ENCODE results near the gene TNC. TPM values are rescaled to one million over a fixed set of nuclear protein-coding genes. Genes with fewer than 3 reads are reported as not detected.

TNC gene
- total RNA-seq, 6 experiments from 2014 or later = 1.7 to 9.3 (median 4.0) TPM

DNA sequence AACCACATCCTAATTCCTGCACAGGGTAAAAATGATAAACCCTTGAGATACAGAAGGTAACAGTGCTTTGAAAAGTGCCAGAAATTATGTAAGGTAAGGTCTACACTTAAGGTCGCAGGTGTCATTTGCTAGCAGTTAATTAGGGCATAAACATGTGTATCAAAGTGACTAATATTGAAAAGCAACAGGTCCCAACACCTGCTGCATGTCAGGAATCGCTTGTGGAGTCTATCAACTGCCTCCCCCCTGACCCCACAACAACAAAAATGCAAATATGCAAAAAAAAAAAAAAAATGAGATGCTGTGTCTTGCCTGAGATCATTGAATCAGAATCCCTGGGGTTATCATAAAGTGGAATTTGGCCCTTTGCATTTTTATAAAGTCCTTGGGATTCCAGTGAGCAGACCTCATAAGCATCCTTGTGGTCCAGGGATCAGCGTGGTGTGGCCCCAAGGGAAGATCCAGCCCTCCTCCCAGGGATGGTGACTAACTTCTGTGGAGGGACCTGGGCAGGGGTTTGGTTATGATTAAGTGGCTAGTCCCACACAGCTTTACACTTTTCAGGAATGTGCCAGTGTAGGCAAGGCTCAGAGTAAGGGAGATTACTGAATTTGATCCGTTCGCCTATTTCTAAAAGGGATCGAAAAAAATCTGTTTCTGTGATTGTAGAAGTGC lies 95.1 kb downstream of the TNC start:
- DNase-seq = no peak
- no peak for TF ChIP-seq POLR2A (IDR thresholded peaks at IDR 0.05)
- TF ChIP-seq, protein P1, sequence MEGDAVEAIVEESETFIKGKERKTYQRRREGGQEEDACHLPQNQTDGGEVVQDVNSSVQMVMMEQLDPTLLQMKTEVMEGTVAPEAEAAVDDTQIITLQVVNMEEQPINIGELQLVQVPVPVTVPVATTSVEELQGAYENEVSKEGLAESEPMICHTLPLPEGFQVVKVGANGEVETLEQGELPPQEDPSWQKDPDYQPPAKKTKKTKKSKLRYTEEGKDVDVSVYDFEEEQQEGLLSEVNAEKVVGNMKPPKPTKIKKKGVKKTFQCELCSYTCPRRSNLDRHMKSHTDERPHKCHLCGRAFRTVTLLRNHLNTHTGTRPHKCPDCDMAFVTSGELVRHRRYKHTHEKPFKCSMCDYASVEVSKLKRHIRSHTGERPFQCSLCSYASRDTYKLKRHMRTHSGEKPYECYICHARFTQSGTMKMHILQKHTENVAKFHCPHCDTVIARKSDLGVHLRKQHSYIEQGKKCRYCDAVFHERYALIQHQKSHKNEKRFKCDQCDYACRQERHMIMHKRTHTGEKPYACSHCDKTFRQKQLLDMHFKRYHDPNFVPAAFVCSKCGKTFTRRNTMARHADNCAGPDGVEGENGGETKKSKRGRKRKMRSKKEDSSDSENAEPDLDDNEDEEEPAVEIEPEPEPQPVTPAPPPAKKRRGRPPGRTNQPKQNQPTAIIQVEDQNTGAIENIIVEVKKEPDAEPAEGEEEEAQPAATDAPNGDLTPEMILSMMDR (IDR thresholded peaks at IDR 0.05) = no peak
- 81% methylated on average over 6 of the region's 6 CpGs for WGBS (ENCODE audit: insufficient coverage, low coverage, low lambda C conversion rate, missing lambda C conversion rate)
- H3K27ac ChIP-seq = no peak overlapping the region
- no peak for ATAC-seq
- H3K9me3 ChIP-seq = no peaks in the 10 kb centered on the region
- no peaks in the 10 kb centered on the region for H3K36me3 ChIP-seq
- H3K4me1 ChIP-seq = no peaks in the 10 kb centered on the region
- no peaks in the 10 kb centered on the region for H3K27me3 ChIP-seq
- H3K4me3 ChIP-seq = no peak overlapping the region
- intact Hi-C loops (cut with DNase I) = no loop called here

DNA sequence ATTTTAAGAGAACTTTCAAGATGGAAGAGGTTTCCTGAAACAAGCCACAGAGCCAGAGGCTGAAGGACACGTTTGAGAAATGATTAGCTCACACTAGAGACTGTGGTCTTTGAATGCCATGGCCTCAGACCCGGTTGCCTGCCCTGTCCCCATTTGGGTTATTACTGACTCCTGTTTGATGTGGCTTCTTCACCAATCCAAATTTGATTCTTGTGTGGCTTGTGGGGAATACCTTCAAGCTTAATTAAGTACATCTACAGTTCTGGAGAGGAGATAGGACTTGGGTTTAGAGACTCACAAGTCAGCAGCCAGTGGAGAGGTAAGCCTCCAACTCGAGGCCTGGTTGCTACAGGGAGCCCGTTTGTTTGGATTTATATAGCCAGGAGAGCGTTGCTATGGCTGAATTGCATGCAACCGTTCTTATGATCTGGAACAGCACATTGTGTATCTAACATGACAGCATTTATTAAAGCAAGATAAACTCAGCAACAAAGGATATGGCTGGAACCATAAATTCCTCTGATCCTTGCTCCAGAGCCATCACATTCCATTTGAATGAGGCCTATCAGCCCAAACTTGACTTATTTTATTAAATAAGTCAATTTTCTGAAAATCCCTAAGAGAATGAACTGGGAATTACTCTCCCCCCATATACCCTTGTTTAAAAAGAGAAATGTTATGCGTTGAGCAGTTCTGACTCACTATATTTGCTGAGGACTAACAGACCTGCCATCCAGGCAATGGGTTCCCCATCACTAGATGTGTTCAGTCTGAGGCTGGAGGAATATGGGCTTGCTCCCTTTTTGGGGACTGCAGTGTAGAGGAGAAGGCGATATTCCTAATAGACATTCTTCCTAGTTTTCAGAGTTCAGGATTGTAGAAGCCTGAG lies 99.2 kb downstream of the TNC start:
- Histone ChIP-seq H3K27me3 (no peaks in the 10 kb centered on the region), H3K36me3 (no peaks in the 10 kb centered on the region), H3K9me3 (no peaks in the 10 kb centered on the region), H3K4me1 (no peaks in the 10 kb centered on the region), H3K27ac (no peak overlapping the region), H3K4me3 (no peak overlapping the region)
- ATAC-seq = no peak
- DNase-seq = no peak
- no peak for TF ChIP-seq POLR2A (IDR thresholded peaks at IDR 0.05)
- TF ChIP-seq, protein P1 (IDR thresholded peaks at IDR 0.05) = no peak
- intact Hi-C loops (cut with DNase I) = loop anchor here in 1 of 2 donors (10.0 kb wide), 2 partner anchors 104 to 284 kb away; no protein-coding TSS in a partner anchor
- 63% methylated on average over 7 of the region's 8 CpGs for WGBS (ENCODE audit: insufficient coverage, low coverage, low lambda C conversion rate, missing lambda C conversion rate)

DNA sequence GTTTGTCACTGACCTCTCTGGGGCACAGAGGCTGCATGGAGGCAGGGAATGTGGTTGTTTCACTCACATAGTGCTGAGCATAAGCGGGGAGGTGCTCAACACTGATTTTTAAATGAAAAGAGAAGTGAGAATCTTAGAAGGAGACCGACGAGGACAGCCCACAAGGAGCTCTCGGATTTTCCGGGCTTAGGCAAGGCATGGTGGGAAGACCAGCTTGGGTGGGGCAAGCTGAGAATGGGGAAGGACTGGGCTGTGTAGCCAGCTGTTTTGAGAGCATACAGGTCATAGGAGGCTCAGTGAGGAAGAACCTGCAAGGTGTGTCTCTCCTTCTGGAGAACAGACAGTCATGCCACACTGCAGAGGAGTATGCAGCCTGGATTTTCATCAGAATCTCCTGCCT lies 101.6 kb downstream of the TNC start:
- DNase-seq (no peak), ATAC-seq (peak in 3 of 4 donors; percentile 19 to 38 (median 27))
- TF ChIP-seq POLR2A (IDR thresholded peaks at IDR 0.05) = no peak
- TF ChIP-seq, protein P1 (IDR thresholded peaks at IDR 0.05) = no peak
- no peak overlapping the region for H3K4me3 ChIP-seq
- intact Hi-C loops (cut with DNase I) = loop anchor here in 1 of 2 donors (10.0 kb wide), 2 partner anchors 102 to 282 kb away; no protein-coding TSS in a partner anchor
- no peaks in the 10 kb centered on the region for H3K9me3 ChIP-seq
- no peaks in the 10 kb centered on the region for H3K4me1 ChIP-seq
- no peaks in the 10 kb centered on the region for H3K36me3 ChIP-seq
- H3K27me3 ChIP-seq = no peaks in the 10 kb centered on the region
- no peak overlapping the region for H3K27ac ChIP-seq
- WGBS (ENCODE audit: insufficient coverage, low coverage, low lambda C conversion rate, missing lambda C conversion rate) = 82% methylated on average over 5 of the region's 5 CpGs

DNA sequence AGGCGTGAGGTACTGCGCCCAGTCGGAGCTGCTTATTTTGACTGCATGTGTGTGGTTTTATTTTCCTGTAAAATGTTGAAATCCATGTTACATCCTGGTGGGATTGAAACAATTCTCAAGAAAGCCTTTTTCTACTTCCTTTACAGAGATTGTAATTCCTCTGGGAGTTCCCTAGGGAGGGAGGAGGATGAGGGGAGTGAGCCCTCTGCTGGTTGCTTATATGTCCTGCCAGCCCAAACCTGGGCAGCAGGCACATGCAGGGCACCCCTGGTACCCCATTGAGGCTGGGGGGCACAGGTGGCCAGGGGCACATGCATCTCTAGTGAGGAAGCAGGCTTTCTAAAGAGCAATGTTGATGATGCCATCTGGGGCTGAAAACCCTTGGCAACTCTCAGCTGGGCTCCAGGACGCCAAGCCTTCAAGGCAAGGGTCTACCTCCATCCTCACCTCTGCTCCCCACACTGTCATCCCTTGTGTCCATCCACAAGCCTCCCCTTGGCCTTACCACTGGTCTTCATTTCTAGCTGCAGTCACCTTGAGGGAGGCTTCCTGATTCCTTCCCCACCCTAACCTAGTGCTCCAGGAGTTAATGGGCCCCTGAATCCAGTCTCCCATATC lies 102.8 kb downstream of the TNC start:
- DNase-seq = peak in 1 of 3 donors; percentile 56
- ATAC-seq = peak; percentile 71 to 84 (median 72)
- TF ChIP-seq, protein P1 (IDR thresholded peaks at IDR 0.05) = peak; percentile 41 to 71 (median 56)
- TF ChIP-seq POLR2A (IDR thresholded peaks at IDR 0.05) = no peak
- H3K27ac ChIP-seq = no peak overlapping the region
- no peaks in the 10 kb centered on the region for H3K36me3 ChIP-seq
- no peaks in the 10 kb centered on the region for H3K4me1 ChIP-seq
- WGBS (ENCODE audit: insufficient coverage, low coverage, low lambda C conversion rate, missing lambda C conversion rate) = 48% methylated on average over 2 of the region's 4 CpGs
- intact Hi-C loops (cut with DNase I) = loop anchor here in 1 of 2 donors (10.0 kb wide), 2 partner anchors 100 to 280 kb away; no protein-coding TSS in a partner anchor
- H3K27me3 ChIP-seq = no peaks in the 10 kb centered on the region
- H3K4me3 ChIP-seq = no peak overlapping the region
- H3K9me3 ChIP-seq = no peaks in the 10 kb centered on the region

All from right lobe of liver (tissue), 6 donors.